ENCODE data around the gene RASGRF2. TPM values are rescaled to one million over a fixed set of nuclear protein-coding genes. Genes with fewer than 3 reads are reported as not detected.

Gene RASGRF2
- total RNA-seq, 4 donors from 2014 or later: 3.6 to 6.3 (median 4.8) TPM

DNA sequence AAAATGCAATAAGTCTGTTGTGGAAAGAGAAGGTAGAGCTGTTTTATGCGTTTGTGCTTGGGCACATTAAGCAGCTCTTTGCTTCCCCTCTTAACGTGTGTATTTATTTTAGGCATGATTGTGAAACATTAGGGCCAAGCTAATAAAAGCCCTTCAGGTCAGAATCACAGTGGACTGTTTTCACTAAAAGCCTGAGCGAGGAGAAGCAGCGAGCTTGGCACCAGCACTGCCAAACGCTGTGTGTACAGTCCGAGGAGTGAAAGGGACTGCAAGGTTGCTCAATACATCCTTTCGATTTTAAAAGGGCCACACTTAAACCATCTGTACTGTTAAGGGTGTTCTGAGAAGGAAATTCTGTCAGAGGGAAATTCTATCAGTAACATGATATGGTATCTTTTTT, 165.8 kb downstream of the RASGRF2 start:
- intact Hi-C loops (cut with DNase I; ENCODE audit: low total_unique reads) (no loop called here), in situ Hi-C loops (cut with MboI; ENCODE audit: low sequenced_read_pairs in 4 of 4) (no loop called here)
- DNase-seq (peak in 1 of 2 donors; percentile 19), ATAC-seq (peak in 1 of 2 donors; percentile 33)
- no peaks in the 10 kb centered on the region for H3K9me3 ChIP-seq
- H3K27me3 ChIP-seq: no peaks in the 10 kb centered on the region
- H3K27ac ChIP-seq: no peak overlapping the region
- no peak overlapping the region for H3K4me3 ChIP-seq
- TF ChIP-seq POLR2A (IDR thresholded peaks at IDR 0.05): no peak
- TF ChIP-seq, protein P1, sequence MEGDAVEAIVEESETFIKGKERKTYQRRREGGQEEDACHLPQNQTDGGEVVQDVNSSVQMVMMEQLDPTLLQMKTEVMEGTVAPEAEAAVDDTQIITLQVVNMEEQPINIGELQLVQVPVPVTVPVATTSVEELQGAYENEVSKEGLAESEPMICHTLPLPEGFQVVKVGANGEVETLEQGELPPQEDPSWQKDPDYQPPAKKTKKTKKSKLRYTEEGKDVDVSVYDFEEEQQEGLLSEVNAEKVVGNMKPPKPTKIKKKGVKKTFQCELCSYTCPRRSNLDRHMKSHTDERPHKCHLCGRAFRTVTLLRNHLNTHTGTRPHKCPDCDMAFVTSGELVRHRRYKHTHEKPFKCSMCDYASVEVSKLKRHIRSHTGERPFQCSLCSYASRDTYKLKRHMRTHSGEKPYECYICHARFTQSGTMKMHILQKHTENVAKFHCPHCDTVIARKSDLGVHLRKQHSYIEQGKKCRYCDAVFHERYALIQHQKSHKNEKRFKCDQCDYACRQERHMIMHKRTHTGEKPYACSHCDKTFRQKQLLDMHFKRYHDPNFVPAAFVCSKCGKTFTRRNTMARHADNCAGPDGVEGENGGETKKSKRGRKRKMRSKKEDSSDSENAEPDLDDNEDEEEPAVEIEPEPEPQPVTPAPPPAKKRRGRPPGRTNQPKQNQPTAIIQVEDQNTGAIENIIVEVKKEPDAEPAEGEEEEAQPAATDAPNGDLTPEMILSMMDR (IDR thresholded peaks at IDR 0.05 in 4 of 5, conservative IDR thresholded peaks at IDR 0.05 in 1 of 5): no peak
- H3K4me1 ChIP-seq: no peaks in the 10 kb centered on the region
- H3K36me3 ChIP-seq: no peaks in the 10 kb centered on the region

DNA sequence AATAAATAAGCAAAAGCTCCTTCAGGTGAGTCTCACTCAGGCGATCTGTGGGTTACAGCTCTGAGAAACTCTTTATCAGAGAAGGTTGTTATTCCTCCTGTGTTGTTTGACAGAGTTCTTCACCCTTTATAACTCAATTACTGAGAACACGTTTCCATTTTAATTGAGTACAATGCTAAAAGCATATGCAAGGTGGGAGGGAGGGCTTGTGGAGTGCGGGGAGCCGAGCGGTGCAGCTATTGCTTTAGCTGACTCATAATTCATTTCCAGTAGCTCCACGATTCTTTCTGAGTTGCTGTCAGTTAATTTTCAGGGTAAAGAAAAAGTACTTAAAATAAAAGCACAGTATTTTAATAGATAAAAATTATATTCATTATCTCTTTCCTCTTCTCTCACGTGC, 168.3 kb downstream of the RASGRF2 start:
- in situ Hi-C loops (cut with MboI; ENCODE audit: low sequenced_read_pairs in 4 of 4) (no loop called here), intact Hi-C loops (cut with DNase I; ENCODE audit: low total_unique reads) (no loop called here)
- Histone ChIP-seq H3K4me1 (no peaks in the 10 kb centered on the region), H3K4me3 (no peak overlapping the region), H3K27me3 (no peaks in the 10 kb centered on the region), H3K36me3 (no peaks in the 10 kb centered on the region), H3K9me3 (no peaks in the 10 kb centered on the region), H3K27ac (no peak overlapping the region)
- DNase-seq (no peak), ATAC-seq (no peak)
- TF ChIP-seq POLR2A (IDR thresholded peaks at IDR 0.05): no peak
- TF ChIP-seq, protein P1 (IDR thresholded peaks at IDR 0.05 in 4 of 5, conservative IDR thresholded peaks at IDR 0.05 in 1 of 5): no peak

DNA sequence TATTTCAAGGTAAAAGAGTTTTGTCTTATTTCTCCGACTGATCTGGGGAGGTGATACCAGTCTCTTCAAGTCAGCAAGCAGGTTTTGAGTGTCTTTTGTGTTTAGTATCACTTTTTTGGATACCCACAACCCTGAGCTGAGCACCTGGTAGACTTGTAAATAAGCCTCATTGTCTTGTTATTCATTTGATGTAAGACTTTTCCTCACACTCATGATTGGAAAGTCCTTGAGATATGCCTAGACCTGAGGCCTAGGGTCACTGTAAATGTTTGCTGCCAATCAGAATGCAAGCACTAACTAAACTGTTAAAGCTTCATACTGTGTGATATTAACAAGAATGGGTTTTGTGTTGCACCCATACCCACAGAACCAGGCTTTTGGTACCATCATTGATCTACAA, 172.2 kb downstream of the RASGRF2 start:
- no peak overlapping the region for H3K4me3 ChIP-seq
- H3K9me3 ChIP-seq: no peaks in the 10 kb centered on the region
- DNase-seq (no peak), ATAC-seq (no peak)
- no peak for TF ChIP-seq POLR2A (IDR thresholded peaks at IDR 0.05)
- TF ChIP-seq, protein P1 (IDR thresholded peaks at IDR 0.05 in 4 of 5, conservative IDR thresholded peaks at IDR 0.05 in 1 of 5): no peak
- intact Hi-C loops (cut with DNase I; ENCODE audit: low total_unique reads): no loop called here
- H3K27ac ChIP-seq: no peak overlapping the region
- H3K27me3 ChIP-seq: no peaks in the 10 kb centered on the region
- H3K36me3 ChIP-seq: no peaks in the 10 kb centered on the region
- in situ Hi-C loops (cut with MboI; ENCODE audit: low sequenced_read_pairs in 4 of 4): no loop called here
- no peaks in the 10 kb centered on the region for H3K4me1 ChIP-seq

DNA sequence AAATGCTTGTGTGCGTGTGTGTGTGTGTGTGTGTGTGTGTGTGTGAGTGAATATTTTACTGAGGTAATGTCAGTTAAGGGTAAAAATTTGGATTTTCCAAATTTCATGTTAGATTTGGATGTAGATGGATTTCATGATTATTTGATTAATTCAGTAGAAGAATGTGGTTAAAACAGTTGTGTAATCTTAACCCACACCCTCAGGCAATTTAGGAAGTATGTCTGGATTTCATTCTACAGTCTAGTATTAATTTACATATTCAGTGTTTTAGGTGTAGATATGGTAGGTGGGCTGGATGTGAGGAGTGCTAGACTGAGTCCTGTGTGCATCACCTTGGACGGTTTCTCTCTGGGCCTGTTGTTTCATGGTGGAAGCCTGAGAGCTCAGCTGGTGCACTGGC, 173.9 kb downstream of the RASGRF2 start:
- Histone ChIP-seq H3K4me3 (no peak overlapping the region), H3K9me3 (no peaks in the 10 kb centered on the region), H3K36me3 (no peaks in the 10 kb centered on the region), H3K4me1 (no peaks in the 10 kb centered on the region), H3K27ac (no peak overlapping the region), H3K27me3 (no peaks in the 10 kb centered on the region)
- ATAC-seq: no peak
- no peak for TF ChIP-seq POLR2A (IDR thresholded peaks at IDR 0.05)
- TF ChIP-seq, protein P1 (IDR thresholded peaks at IDR 0.05 in 4 of 5, conservative IDR thresholded peaks at IDR 0.05 in 1 of 5): no peak
- intact Hi-C loops (cut with DNase I; ENCODE audit: low total_unique reads): no loop called here
- in situ Hi-C loops (cut with MboI; ENCODE audit: low sequenced_read_pairs in 4 of 4): no loop called here
- no peak for DNase-seq

DNA sequence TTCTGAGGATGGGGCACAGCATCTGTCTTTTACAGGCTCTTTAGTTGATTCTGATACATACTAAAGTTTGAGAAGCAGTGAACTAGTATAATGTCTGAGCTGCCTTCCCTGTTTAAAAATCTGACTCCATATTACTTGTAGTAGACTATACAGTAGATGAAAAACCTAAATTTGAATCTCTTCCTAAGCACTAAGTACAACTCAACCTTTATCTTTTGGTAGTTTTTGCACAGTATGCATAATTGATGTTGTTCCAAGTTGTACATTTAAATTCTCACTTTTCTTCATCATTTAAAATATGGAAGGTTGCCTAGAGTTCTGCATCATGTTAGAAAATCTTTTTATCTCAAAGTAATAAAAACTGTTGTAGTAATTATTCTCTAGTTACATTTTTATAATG, 174.4 kb downstream of the RASGRF2 start:
- intact Hi-C loops (cut with DNase I; ENCODE audit: low total_unique reads): no loop called here
- Histone ChIP-seq H3K9me3 (no peaks in the 10 kb centered on the region), H3K36me3 (no peaks in the 10 kb centered on the region), H3K4me3 (no peak overlapping the region), H3K27me3 (no peaks in the 10 kb centered on the region), H3K27ac (no peak overlapping the region), H3K4me1 (no peaks in the 10 kb centered on the region)
- ATAC-seq (no peak), DNase-seq (no peak)
- in situ Hi-C loops (cut with MboI; ENCODE audit: low sequenced_read_pairs in 4 of 4): no loop called here
- TF ChIP-seq, protein P1 (IDR thresholded peaks at IDR 0.05 in 4 of 5, conservative IDR thresholded peaks at IDR 0.05 in 1 of 5): no peak
- no peak for TF ChIP-seq POLR2A (IDR thresholded peaks at IDR 0.05)
